T follicular helper cell (primary cell): Measurements from ENCODE around the gene FMO5.
"Not testable (repeated sequence)": the region's sequence is repeated elsewhere in the genome, so short reads cannot be mapped to it uniquely, and the experiment has no call there.

Source experiments
- DNase-seq: peaks from one replicate; pipeline ENCODE4 v3.0.0-alpha.2; 2020; ENCODE audit warnings: low read depth

The FMO5 gene

DNA sequence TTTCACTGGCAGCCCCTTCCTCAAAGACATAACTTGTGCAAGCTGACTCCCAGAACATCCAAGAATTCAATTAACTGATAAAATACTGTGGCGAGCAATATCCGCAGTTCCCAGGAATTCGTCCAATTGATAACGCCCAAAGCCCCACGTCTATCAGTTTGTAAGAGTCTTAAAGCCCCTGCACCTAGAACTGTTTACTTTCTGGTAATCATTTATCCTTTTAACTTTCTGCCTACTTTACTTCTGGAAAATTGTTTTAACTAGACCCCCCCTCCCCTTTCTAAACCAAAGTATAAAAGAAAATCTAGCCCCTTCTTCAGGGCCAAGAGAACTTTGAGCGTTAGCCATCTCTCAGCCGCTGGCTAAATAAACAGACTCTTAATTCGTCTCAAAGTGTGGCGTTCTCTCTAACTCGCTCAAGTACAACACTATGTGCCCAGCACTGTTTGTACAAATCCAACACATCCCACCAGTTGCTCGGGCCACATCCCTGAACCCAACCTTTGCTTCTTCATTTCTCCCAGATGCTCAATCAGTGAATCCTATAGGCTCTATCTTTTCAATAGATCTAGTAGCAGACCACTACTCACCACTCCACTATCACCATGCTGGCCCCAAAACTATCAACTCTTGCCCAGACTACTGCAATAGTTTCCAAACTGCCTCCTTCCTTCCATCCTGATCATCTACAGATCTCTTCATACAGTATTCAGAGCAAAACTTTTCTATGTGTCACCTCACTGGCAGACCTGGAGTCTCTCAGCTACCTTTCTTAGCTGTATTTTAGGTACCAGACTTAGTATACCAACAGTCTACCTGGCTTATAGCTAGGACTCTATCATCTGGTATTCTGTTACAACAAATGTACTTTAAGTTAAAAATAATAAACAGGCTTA is 14.0 kb upstream of the FMO5 start:
- DNase-seq, result no peak

DNA sequence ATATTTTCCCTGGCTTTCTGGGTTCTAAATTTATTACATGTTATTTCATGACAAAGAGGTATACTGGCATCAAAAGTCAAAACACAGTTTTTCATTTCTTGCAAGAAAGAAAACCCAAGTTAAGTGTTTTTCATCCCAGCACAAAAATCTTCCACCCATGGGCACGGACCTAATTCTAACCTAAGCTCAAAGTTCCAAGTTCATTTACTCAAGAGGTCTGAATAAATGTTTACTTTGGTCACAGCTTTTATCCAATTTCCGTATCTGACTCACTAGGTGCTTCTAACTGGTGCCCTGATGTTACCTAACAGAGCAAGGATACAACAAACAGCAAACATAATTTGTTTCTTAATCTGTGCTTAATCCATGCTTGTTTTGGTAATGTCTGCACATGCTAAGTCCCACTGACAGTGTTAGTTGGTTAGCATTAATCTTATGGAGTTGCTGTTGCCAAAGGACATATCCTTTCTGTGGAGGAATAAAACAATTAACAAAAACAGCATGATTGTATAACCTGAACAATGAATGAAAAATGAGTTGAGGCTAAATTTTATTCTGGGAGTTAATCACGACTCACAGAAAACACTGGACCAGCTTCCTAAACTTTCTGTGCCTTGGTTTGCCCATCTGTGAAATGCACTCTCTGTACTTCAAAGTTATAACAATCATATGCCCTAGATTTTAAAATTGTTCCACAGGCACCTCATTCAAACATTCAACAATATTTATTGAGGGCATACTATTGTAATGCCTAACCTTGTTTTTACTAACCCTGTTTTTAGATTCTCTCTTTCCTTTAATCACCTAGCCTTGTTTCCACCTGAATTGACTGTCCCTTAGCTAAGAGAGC is 13.1 kb upstream of the FMO5 start:
- no peak for DNase-seq

DNA sequence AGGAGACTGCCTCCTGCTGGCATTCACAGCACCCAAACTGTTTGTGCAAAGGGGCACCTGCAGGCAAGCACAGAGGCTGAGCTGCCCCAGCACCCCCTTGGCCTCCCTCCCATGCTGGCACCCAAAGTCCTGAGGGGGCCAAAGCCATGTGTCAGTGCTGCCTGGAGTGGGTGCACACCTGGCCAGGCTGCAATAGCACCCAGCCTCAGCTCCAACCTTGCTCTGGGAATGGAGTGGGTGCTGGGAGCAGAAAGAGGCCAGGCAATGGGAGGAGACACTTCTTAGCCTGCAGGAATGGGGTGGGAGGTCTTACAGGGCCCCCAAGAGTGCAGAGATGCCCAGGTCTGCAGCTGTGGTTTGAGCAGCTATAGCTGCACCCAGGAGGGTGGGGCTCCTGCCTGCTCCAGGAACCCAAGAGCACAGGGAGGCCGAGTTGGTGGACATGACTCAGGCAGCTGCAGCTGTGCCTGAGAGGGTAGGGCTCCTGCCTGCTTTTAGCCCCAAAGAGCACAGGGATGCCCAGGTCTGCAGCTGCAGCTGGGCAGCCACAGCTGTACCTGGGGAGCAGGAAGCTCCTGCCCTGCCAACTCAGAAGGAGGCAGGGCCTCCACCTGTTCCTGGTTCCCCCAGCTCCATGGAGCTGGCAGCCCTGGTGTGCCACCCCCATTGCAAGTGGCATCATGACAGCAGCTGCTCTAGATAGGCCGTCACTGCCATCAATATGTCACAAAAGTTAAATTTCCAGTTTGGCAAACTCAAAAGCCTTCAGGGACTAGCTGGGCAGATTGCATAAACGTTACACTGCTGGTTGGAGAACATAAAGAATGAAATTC is 12.0 kb upstream of the FMO5 start:
- no peak for DNase-seq

DNA sequence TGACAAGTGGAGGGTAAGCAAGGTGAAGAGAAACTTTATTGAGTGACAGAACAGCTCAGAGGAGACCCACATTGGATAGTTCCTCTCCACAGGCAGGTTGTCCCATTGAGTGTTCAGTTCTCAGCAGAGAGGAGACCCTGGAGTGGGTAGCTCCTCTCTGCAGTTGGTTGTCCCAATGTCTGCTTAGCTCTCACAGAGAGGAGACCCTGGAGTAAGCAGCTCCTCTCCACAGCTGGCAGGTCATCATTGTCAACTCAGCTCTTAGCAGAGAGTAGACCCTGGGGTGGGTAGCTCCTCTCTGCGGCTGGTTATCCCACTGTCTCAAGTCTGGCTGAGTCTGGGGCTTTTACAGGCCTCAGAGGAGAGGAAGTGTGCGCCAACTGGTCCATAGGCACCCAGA is 11.3 kb upstream of the FMO5 start:
- no peak for DNase-seq

DNA sequence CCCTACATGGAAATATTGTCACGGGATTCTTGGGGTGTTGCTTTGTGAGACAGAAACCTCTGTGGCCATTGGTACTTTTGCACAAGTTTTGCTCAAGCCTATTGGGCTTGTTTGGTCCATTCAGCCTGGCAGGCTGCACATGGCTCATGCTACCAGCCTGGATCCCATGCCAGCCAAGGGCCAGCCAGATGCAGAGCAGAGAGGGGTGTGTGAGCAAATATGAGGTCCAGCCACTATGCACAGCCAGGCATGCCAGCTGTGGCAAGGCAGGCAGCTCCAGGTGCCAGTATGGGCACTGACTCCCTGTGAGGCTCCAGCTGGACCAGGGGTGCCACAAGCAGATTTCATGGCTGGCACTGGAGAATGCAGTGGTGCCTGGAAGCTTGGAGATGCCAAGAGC is 10.7 kb upstream of the FMO5 start:
- DNase-seq, result no peak

DNA sequence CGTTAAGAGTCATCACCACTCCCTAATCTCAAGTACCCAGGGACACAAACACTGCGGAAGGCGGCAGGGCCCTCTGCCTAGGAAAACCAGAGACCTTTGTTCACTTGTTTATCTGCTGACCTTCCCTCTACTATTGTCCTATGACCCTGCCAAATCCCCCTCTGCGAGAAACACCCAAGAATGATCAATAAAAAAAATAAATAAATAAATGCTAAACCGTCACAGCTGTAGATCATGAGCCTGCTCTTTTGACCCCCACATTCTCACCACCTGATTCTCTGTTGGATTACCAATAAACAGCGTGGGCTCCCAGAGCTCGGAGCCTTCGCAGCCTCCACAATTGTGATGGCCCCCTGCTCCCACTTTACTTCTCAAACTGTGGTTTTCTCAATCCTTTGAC is 8.8 kb upstream of the FMO5 start:
- not testable (repeated sequence) for DNase-seq

DNA sequence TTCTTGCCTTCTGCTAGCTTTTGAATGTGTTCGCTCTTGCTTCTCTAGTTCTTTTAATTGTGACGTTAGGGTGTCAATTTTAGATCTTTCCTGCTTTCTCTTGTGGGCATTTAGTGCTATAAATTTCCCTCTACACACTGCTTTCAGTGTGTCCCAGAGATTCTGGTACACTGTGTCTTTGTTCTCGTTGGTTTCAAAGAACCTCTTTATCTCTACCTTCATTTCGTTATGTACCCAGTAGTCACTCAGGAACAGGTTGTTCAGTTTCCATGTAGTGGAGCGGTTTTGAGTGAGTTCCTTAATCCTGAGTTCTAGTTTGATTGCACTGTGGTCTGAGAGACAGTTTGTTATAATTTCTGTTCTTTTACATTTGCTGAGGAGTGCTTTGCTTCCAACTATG is 5.9 kb upstream of the FMO5 start:
- not testable (repeated sequence) for DNase-seq

DNA sequence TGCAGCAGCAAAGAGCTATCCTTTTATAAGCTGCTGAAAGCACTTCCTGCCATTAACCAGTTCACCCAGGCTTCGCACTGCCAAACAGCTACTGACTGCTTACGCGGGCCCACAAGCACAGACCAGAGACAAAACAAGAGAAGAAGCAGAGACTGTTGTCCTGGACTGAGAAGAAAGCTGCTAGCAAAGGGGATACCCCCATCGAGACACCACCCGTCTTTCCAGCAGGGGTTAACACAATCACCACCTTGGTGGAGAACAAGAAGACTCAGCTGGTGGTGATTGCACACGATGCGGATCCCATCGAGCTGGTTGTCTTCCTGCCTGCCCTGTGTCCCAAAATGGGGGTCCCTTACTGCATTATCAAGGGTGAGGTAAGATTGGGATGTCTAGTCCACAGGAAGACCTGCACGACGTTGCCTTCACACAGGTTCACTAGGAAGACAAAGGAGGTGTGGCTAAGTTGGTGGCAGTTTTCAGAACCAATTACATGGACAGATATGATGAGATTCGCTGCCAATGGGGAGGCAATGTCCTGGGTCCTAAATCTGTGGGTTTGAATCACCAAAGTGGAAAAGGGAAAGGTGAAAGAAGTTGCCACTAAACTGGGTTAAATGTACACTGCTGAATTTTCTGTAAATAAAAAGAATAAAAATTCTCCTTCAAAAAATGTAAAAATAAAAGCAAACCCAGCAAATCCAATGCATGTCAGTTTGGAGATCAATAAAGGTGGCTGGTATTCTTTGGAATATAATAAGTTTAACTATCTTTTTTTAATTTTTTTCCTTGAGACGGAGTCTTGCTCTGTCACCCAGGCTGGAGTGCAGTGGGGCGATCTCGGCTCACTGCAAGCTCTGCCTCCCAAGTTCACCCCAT is 1.2 kb downstream of the FMO5 start:
- DNase-seq, result no peak

DNA sequence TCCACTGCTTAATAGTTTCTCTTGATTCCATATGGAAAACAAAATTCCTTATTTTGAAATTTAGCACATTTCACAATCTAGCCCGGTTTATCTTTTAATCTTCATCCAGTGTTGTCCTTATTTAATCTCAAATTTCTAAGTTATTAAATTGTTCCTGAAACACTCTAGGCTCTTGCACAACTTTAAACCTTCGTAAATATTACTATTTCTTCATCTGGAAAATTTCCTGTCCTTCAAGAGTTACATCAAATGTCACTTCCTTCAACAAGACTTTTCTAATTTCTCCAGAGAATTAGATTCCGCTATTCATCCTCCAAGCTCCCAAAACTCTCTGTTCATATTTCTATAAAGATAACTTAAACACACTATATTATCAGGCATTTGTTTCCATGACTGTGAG is 6.5 kb downstream of the FMO5 start:
- no peak for DNase-seq

DNA sequence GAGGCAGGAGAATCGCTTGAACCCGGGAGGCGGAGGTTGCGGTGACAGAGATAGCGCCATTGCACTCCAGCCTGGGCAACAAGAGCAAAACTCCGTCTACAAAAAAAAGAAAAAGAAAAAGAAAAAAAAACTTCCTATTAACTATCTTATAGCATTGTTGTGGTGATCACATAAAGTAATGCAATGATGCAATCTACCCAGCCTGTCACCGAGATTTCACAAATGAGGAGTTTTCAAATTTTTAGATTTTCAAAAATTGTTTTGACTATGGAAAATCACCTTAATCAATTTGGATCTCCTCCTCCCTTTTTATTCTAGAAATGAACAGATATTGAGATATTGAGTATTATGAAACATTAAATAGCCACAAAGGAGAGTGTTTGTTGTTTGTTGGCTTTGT is 8.0 kb downstream of the FMO5 start:
- DNase-seq, result no peak

DNA sequence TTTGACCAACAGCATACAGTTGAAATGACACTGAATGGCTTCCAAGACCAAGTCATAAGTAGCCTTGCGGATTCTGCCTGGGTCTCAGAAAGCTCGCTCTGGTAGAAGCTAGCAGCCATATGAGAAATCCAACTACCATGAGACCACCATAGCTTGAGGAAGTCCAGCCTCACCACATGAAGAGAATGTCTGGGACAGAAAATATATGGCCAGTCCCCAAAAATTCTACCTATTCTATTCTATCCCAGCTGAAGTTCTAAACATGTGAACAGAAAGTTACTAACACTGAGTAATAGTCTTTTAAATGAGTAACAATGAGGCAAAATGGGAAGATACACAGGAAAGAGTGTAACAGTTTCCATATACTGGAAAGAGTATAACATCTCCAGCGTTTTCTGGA is 9.0 kb downstream of the FMO5 start:
- DNase-seq, result no peak

DNA sequence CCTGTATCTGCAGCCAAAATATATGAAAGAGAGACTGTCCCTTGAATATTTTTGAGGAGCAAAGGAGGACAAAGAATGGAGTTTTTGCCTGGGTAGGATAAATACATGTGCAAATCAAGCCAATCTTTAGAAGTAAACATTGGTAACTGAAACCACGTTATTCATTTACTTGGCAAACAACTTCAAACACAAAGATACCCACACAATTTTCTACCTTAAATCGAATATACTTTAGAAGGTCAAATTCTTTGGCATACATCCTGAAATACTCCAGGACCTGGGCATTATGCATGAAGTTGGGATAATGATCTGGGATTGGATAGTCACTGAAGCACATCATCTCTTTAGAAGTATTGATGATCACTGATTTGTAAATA is 9.6 kb downstream of the FMO5 start:
- DNase-seq, result no peak

DNA sequence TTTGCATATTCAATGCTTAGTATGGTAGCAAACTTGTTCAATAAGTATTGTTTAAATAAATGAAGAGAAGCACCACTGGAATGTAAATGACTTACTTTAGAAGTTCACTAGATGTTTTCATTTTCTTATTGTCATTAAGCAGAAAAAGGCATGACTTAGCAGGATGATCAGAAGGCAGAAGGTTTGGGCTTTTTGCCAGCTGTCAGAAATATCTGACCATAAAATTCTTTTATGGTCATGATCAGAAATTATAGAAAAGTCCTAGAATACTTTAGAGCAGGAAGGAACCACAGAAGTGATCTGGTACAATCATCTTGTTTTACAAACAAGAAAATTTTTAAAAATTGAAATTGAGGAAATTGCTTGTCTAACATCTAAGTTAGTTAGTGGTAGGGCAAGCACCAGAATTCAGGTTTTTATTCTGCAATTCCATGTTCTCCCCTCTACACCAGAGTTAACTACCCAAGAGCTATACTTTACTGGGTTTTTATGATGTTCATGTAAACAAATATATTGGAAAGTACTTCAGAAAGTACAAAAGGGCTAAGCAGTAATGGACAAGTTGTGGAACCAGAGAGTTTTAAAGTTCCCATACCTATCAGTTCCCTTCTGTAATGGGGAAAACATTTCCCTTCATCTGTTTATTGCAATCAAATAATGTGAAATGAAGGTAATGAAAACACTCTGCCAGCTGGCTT is 10.1 kb downstream of the FMO5 start:
- DNase-seq, result no peak

DNA sequence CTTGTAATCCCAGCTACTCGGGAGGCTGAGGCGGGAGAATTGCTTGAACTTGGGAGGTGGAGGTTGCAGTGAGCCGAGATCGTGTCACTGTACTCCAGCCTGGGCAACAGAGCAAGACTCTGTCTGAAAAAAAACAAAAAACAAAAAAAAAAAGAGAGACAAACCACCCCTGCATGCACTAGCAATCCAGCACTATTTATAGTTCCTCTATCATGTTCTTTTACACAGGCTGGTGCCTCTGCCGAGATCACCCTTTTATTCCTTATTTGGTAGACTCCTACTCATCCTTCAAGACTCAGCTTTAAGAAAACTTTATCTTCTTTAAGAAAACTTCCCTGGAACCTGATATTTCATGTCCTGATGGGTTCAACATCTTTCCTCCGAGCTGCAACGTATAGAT is 10.8 kb downstream of the FMO5 start:
- no peak for DNase-seq

DNA sequence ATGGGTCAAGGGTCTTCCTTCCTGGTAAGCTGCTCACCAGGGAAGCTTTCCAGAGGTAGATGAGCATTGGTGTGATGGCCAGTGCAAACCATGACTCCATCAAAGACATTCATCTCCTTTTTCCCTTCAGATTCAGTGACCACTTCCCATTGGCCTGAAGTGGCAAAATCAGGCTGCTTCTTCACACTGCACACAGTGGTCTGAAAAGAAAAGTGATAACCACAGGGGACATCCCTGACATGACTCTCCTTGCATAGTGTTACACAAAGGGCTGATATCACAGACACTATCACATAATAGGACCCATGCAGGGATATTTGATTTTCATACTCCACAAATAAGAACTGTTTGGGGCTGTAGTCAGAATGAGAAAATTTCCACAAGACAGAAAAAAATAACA is 11.9 kb downstream of the FMO5 start:
- DNase-seq, result no peak

DNA sequence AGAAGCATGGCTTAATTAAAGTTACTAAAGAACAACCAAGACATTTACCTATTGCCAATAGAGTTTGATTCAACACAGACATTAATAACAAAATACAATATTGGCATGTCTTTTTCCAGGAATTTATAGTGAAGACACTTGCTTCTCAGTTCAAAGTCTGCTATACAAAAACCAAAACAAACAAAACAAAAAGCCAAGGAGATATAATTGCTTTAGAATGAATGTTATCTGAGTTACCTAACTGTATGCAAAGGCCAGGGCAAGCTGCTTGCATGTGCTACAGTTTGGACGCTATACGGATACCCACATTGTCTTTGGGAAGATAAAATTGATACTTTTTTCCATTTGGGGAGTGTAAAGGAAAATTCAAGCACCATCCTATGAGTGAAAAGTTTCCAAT is 13.6 kb downstream of the FMO5 start:
- no peak for DNase-seq

DNA sequence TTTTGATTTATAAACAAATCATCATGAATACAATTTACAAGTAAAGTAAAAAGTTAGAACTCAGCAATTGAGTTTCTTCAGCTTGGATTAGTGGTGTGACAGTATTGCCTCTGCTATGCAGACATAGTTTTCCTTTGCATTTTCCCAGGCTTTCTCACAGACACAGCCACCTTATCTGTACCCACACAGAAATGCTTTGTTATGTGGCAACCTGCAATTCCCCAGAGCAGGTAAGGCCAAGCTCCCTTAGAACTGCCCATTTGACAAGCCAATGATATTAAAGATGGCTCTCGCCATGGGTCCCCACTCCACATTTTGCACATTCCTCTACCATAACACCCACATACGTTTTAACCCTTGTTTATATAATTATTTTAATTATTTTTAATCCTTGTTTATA is 14.2 kb downstream of the FMO5 start:
- DNase-seq, result no peak

DNA sequence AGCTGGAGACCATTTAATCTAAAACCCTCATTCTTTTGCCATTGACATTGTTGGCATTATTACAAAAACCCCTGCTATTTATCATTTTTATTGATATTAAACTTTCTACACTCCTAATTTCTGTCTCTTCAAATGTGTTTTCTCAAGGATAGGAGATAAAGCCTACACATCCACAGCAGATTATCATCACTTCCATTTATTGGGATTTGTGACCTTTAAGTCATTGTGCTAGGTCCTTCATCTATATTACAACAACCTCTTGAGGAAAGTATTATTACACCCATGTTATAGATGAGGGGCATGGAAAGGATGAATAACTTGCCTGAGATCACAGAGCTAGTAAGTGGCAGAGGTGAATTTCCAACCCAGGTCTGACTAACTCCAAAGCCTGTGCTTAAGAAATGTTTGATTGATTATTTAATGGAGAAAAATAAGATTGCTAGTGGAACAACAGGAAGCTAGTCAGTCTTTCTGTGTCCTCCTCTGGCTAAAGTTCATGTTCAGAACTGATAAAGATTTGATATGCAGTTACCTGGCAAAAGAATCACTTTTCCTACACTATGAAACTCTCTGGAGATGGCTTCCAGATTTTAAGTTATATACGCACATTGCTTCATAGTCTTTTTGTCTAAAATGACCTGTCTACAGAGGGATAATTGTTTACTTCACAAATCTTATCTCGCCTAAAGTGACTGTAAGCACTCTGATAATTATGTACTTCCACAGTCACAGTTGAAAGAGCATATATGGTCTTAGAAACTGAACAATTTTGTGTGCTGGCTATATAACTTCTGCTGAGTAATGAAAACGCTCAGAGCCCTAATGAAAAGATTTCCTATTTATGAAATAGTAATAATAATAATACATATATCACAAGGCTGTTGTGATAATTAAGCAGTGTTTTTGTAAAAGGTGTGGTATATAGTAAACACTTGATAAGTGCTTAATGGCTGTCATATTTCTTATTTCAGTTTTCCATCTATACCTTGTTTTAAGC is 15.0 kb downstream of the FMO5 start:
- DNase-seq, result no peak

DNA sequence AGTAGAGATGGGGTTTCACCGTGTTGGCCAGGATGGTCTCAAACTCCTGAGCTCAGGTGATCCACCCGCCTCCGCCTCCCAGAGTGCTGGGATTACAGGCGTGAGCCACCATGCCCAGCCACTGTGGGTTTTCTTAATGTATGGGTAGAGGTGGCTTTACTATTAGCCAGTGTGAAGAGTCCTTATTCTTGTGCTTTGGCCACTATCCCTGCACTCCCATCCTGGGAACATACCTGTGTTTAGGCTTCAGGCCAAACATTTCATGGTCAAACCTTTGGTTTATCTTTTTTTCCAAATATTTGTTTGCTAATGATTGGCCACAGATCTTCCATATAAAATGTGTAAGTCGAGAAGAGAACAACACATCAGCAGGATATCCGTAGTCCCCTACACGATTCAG is 16.5 kb downstream of the FMO5 start:
- DNase-seq, result no peak

DNA sequence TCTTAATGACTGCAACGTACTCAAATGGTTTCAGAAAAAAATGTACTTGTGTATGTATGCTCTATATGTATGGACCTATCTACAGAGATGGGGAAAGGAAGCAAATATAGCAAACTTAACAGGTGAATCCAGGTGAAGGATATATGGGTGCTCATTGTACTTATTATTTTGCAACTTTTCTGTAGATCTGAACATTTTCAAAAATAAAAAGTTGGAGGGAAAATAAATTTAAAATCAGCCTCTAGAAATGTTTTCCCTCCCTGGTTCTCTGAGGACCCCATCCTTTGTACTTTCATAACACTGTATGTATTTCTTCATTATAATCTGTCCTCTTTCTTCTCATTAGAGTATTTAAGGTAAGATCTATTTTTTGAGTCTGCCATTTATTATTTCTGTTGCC is 17.9 kb downstream of the FMO5 start:
- no peak for DNase-seq
